Frontal cortex (tissue), 4 donors: ENCODE results near the gene SPDYE2B. TPM values are rescaled to one million over a fixed set of nuclear protein-coding genes. Genes with fewer than 3 reads are reported as not detected.
"Not testable (repeated sequence)": the region's sequence is repeated elsewhere in the genome, so short reads cannot be mapped to it uniquely, and the experiment has no call there.

Experiments
- DNase-seq, 2 donors: peaks; one replicate each; pipeline ENCODE4 v3.0.0; 2012; ENCODE audit warnings: low spot score in 2 of 2
- FAIRE-seq: peaks from 2 replicates; lab custom pipeline; 2012; peaks lifted over from hg19 to GRCh38; lab: Jason Lieb, UNC
- small RNA-seq: library from RNA; depleted of rRNA; stranded (forward); fragments of <200 nt; gene quantifications from one replicate; pipeline ENCODE3, GENCODE V24; 2014
- total RNA-seq: library from RNA; depleted of rRNA; stranded (reverse); fragments of >200 nt; gene quantifications from one replicate; pipeline ENCODE4 v1.2.3, GENCODE V29; 2014
- donor health status: control.
- donor health status: control.
- donor health status: control.

The SPDYE2B gene
- total RNA-seq, 1 donor from 2014 or later = not detected

GRCh38 chr7:102696009-102696408, 45.9 kb downstream of the SPDYE2B start:
- DNase-seq, FAIRE-seq: not testable (repeated sequence)

GRCh38 chr7:102697642-102698512, 47.8 kb downstream of the SPDYE2B start:
- not testable (repeated sequence) for FAIRE-seq, DNase-seq

GRCh38 chr7:102698962-102699750, 49.0 kb downstream of the SPDYE2B start:
- not testable (repeated sequence) for FAIRE-seq

More at GRCh38 chr7:102698962-102699750, 49.0 kb downstream of the SPDYE2B start:
- DNase-seq = not testable (repeated sequence)

Small RNA genes within 50 kb of the gene (small RNA-seq; reads per million reads assigned to genes)
- gene AC105052.3 = not detected
- gene UPK3BL1 = not detected

Other genes starting within 250 kb of the SPDYE2B start
- 19.2 TPM for gene ORAI2, start 216.7 kb upstream of the SPDYE2B start, total RNA-seq
- 16.7 TPM for gene ALKBH4, start 185.5 kb upstream of the SPDYE2B start, total RNA-seq
- gene LRWD1, start 185.3 kb upstream of the SPDYE2B start, total RNA-seq = 55.4 TPM
- 11.8 TPM for gene POLR2J, start 171.4 kb upstream of the SPDYE2B start, total RNA-seq
- gene RASA4B, start 132.5 kb upstream of the SPDYE2B start, total RNA-seq = 11.4 TPM
- 1.6 TPM for gene UPK3BL2, start 106.6 kb upstream of the SPDYE2B start, total RNA-seq
- gene SPDYE2, start 99.1 kb upstream of the SPDYE2B start, total RNA-seq = not detected
- 21.2 TPM for gene POLR2J3, start 77.7 kb upstream of the SPDYE2B start, total RNA-seq
- gene RASA4, start 33.6 kb upstream of the SPDYE2B start, total RNA-seq = 27.3 TPM
- 9.0 TPM for gene UPK3BL1, start 7.5 kb upstream of the SPDYE2B start, total RNA-seq
- gene POLR2J2, start 21.3 kb downstream of the SPDYE2B start, total RNA-seq = 1.2 TPM
- gene FAM185A, start 98.7 kb downstream of the SPDYE2B start, total RNA-seq = 18.3 TPM